HG03097 (cell line): ENCODE measurements around the gene ZNF808.
"Not testable (repeated sequence)": the region's sequence is repeated elsewhere in the genome, so short reads cannot be mapped to it uniquely, and the experiment has no call there.

Experiments
- ATAC-seq: cut with Tn5 transposase; IDR thresholded peaks from one replicate; pipeline ENCODE4 v1.9.1; 2021; ENCODE audit not compliant: unreplicated experiment, low FRiP score

ZNF808 gene

DNA sequence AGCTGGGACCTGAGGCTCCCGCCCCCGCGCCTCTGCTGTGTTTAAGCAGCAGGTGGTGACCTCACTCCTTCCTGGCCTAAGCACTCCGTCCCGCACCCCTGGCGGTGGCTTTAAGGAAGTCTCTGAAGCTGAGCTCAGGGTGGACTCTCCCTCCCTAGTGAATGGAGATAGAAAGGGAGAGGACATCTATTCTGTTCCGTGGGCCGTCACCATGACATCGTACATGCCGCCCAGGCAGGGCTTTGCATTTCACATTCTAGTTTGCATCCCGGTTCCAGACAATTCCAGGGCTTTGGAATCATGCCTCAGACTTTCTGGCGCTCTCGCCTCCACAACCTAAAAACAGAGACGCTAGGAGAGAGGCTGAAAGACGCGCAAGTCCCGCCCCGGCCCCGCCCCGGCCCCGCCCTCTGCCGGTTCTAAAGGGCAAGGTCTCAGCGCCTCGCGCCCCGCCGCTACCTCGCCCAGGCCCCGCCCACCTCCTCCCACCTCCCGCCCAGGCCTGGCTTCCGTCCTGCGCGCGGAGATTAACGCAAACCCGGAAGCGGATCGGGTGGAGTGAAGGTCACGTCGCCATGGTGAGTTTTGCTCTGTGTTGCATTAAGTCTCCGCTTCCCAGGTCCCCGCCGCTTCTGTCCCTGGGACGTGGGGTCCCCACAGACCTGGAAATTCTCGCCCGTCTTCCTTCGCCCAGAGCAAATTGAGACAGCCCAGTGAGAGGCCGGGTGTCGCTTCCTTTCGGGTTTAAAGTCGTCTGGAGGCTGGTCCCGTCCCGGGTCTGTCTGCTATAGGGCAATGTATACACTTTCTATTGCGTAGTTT lies at the start of gene ZNF808:
TSS of gene ZNF808 (plus strand) at position 535 of the 822 bp plus-strand sequence. CDS start 15,617 bp downstream, outside the sequence.
- ATAC-seq: peak; percentile 80

- ATAC-seq: not testable (repeated sequence)
These were observed 43.2 kb upstream of the ZNF808 start for GRCh38 chr19:52484111-52484743.

GRCh38 chr19:52485064-52485463 lies 42.4 kb upstream of the ZNF808 start:
- ATAC-seq: not testable (repeated sequence)

- not testable (repeated sequence) for ATAC-seq
These were observed 41.8 kb upstream of the ZNF808 start for GRCh38 chr19:52485561-52486240.

GRCh38 chr19:52492201-52492993 lies 35.1 kb upstream of the ZNF808 start:
- no peak for ATAC-seq

DNA sequence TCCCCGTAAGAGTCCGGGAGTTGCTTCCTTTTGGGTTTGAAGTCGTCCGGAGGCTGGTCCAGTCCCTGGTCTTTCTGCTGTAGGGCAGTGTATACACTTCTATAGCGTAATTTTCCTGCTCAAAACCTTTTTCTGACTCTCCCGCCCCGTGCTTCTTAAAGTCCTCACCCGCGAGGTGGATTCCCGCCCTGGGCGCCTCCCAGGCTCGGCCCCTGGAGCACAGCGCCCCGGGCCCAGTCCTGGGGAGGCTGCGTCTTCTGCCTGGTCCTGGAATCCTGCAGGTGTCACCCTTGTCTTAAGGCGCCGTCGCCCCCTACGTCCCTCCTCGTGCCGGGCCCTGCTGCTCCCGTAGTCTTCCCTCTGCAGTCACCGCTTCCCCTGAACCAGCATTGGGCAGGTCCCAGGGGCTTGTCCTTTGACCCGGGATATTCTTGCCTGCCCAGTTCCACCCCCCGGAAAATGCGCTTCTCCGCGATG lies 34.4 kb upstream of the ZNF808 start:
- ATAC-seq: no peak

GRCh38 chr19:52494518-52494917 lies 33.0 kb upstream of the ZNF808 start:
- no peak for ATAC-seq

GRCh38 chr19:52498571-52498970 lies 28.9 kb upstream of the ZNF808 start:
- no peak for ATAC-seq

- ATAC-seq: not testable (repeated sequence)
These were observed 27.0 kb upstream of the ZNF808 start for GRCh38 chr19:52500474-52500873.

- ATAC-seq: not testable (repeated sequence)
These were observed 26.5 kb upstream of the ZNF808 start for GRCh38 chr19:52500991-52501390.

DNA sequence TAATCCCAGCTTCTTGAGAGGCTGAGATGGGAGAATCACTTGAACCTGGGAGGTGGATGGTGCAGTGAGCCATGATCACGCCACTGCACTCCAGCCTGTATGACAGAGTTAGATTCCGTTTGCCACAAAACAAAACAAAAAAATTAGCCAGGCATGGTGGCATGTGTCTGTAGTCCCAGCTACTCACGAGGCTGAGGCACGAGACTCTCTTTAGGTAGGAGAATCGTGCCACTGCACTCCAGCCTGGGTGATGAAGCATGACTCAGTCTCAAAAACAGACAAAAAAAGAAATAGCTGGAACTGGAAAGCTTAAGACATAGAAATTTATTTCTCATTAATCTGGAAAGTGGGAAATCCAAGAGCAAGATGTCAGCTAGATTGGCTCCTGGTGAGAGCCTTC lies 20.2 kb upstream of the ZNF808 start:
- ATAC-seq: no peak

- no peak for ATAC-seq
These were observed 11.3 kb upstream of the ZNF808 start for GRCh38 chr19:52516191-52516590.

GRCh38 chr19:52518646-52519045 lies 8.8 kb upstream of the ZNF808 start:
- no peak for ATAC-seq

DNA sequence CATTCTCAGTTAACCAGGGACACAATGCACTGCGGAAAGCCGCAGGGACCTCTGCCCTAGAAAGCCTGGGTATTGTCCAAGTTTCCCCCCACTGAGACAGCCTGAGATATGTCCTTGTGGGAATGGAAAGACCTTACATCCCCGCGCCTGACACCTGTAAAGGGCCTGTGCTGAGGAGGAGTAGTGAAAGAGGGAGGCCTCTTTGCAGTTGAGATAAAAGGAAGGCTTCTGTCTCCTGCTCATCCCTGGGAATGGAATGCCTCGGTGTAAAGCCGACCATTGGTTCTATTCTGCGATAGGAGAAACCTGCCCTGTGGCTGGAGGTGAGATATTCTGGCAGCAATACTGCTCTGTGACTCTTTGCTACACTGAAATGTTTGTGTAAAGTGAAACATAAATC lies 8.3 kb upstream of the ZNF808 start:
- ATAC-seq: not testable (repeated sequence)

DNA sequence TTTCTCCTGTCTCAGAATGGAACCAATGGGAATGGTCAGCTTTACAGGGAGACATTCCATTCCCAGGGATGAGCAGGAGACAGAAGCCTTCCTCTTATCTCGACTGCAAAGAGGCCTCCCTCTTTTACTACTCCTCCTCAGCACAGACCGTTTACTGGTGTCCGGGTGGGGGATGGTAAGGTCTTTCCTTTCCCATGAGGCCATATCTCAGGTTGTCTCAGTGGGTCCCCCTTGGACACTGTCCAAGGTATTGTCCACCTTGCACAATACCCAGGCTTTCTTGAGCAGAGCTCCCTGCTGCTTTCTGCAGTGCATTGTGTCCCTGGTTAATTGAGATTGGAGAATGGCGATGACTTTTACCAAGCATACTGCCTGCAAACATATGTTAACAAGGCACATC lies 7.5 kb upstream of the ZNF808 start:
- ATAC-seq: no peak

- ATAC-seq: no peak
These were observed 4.9 kb upstream of the ZNF808 start for GRCh38 chr19:52522551-52522950.

DNA sequence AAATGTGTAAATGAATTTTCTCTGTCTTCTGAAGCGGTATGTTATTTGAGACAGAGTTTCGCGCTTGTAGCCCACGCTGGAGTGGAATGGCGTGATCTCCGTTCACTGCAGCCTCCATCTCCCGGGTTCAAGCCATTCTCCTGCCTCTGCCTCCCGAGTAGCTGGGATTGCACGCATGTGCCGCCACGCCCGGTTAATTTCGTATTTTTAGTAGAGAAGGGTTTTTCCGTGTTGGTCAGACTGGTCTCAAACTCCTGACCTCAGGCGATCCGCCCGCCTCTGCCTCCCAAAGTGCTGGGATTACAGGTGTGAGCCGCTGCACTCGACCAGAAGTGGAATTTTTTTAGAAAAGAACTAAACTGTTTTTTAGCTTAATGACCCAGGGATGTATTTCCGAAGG lies 3.4 kb upstream of the ZNF808 start:
- no peak for ATAC-seq

- ATAC-seq: peak; percentile 12
These were observed 486 bp downstream of the ZNF808 start for GRCh38 chr19:52527956-52528351.

DNA sequence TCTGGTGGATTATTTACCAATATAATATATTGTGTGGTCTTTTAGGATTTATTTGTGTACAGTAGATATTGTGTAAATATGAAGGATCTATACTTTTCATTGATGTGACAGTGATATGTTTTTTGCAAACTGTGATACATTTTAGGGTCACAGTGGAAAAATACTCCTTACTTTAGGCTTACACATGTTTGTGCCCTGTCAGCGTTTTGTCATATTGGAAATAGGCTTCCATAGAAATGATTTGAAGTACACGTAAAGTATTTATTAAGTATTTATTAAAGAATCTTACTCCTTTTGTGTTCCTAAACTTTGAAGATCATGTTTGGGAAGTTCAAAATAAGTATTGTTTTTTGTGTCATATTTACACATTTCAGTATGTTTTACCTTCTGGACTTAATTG lies 5.0 kb downstream of the ZNF808 start:
- ATAC-seq: no peak

- ATAC-seq: no peak
These were observed 6.4 kb downstream of the ZNF808 start for GRCh38 chr19:52533901-52534300.
